HG02840 (cell line): ENCODE measurements around the gene TMEM82.

Source experiments
- ATAC-seq: cut with Tn5 transposase; IDR thresholded peaks from one replicate; pipeline ENCODE4 v1.9.1; 2021; ENCODE audit warnings: mild to moderate bottlenecking, moderate library complexity, moderate number of reproducible peaks; ENCODE audit not compliant: unreplicated experiment, low FRiP score

The TMEM82 gene

GRCh38 chr1:15719381-15720120, 22.7 kb upstream of the TMEM82 start:
- no peak for ATAC-seq

DNA sequence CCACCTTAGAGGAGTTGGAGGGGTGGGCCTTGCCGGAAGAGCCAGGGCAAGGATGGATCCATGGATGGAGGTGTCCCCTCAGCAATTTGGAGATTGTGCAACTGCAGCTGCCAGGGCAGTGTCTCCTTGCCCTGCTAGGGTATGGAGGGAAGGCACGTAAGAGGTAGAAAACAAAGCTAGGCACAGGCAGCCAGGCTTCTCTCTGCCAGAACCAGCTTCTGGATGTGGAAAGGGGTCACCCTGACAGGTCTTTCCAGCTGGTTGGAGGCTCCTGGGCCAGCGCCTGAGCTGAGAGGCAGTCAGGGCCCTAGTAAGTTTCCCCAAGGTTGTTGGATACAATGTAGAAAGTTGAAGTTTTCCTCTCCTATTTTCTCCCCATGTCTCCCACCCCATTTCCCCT, 21.4 kb upstream of the TMEM82 start:
- ATAC-seq = no peak

DNA sequence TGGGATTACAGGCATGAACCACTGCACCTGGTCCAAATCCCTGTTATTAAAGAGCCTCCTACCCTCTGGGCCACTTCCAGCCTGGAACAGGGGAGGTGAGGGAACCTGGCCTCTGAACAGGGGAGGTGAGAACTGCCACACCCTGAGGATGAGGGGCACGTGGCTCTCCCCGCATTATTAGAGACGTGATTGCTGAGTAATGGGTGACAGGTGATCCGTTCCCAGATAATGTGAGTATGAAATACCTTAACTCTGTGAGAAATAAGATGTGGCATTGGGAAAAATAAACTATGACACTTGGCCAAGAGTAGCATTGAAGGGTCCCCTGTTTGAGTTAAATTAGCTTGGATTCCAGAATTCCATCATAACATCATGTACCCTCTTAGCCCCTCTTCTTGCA, 19.9 kb upstream of the TMEM82 start:
- ATAC-seq = no peak

DNA sequence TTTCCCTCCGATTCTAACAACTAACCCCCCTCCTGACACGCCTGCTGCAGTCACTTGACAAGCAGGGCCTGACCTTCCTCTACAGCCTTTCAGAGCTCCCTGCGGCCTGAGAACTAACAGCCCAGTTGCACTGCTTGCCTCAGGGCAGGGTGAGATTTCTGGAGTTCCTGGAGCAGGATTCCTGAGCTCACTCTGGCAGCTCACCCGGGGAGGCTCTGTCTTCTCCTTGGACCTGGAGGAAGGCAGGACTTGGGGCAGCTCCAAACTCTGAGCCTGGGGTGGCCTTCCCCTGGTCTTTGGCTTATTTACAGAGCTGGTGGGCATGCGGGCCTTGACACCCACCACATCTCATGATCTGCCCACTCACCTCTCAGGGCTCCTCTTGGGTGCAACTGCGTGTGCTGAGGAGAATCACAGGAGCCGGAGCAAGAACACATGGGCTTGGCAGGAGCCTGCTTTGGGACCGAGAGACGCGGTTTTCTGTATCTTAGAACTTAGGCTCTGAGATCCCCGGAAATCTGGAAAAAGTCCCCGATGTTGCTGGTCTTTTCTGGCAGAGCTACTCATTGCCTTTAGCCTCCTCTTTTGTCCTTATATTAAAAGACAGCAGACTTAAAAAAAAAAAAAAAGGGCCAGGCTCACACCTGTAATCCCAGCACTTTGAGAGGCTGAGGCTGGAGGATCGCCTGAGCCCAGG, 19.3 kb upstream of the TMEM82 start:
- ATAC-seq = no peak

GRCh38 chr1:15723631-15724246, 18.6 kb upstream of the TMEM82 start:
- no peak for ATAC-seq

- ATAC-seq = no peak
These were observed 17.1 kb upstream of the TMEM82 start for GRCh38 chr1:15724949-15725880.

DNA sequence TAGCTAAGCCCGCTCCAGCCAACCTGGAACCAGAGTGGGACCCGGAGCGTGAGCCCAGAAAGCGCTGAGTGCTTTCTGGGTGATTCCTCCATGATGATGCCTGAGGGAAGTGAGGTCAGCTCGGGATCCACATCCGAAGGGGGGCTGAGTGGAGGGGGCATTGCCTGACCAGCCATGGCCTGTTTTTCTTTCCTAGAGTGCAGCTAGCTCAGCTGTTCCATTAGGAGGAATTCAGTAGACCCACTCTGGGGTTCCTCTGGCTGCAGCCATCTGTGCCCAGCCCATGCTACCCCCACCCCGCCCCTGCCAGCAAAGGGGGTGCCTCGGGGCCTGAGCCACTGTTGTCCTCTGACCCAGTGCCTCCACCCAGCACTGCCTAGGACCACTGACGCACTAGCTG, 15.8 kb upstream of the TMEM82 start:
- no peak for ATAC-seq

DNA sequence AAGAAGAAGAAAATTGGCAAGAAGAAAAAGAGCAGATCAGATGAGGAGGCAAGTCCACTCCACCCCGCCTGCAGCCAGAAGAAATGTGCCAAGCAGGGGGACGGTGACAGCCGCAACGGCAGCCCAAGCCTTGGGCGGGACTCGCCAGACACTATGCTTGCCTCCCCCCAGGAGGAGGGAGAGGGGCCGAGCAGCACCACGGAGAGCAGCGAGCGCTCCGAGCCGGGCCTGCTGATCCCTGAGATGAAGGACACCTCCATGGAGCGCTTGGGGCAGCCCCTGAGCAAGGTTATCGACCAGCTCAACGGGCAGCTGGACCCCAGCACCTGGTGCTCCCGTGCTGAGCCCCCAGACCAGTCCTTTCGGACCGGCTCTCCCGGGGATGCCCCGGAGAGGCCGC, 15.3 kb upstream of the TMEM82 start:
- ATAC-seq = no peak

- no peak for ATAC-seq
These were observed 14.9 kb upstream of the TMEM82 start for GRCh38 chr1:15727424-15727823.

GRCh38 chr1:15727866-15728534, 14.3 kb upstream of the TMEM82 start:
- ATAC-seq = no peak

DNA sequence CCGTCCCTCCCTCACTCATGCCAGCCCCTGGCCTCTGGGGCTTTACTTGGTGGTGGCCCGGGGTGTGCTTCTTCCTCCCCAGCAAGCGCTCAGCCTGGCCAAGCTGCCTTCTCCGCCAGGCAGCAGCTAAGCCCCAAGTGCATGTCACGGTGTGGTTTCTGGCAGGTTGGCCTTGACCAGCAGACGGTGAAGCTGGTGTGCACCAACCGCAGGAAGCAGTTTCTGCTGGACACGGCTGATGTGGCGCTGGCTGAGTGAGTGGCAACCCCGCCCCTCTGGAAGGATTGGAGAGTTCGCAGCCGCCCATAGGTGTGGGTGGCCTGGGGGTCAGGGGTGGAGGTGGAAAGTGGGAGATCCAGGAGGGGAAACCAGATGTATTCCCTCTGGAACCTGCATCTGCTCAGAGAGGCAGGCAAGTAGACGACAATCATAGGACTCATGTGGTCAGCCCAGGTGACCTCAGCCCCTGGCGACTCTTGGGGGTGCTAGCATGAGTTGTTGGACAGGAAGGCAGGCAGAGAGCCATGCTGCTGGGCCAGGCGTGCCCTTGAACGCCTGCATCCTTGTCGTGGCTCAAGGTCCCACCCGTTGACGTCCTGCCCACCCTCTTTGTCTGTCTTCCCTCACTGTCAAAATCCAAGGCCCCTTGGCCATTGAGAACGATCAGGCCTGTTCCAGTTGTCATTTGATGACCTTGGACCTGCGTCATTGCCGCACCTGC, 13.2 kb upstream of the TMEM82 start:
- no peak for ATAC-seq

DNA sequence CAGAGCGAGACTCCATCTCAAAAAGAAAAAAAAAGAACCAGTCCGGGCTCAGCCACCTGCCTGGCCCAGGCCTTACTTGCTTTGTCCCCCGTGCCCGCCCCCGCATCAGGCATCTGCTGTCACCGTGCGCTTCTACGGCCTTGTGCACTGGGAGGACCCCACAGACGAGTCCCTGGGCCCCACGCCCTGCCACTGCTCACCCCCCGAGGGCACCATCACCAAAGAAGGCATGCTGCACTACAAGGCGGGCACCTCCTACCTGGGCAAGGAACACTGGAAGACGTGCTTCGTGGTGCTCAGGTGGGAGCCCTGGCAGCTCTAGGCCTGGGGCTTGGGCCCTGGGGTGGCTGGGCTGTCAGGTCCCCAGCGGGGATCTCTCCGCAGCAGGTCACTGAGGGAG, 11.9 kb upstream of the TMEM82 start:
- no peak for ATAC-seq

- no peak for ATAC-seq
These were observed 11.4 kb upstream of the TMEM82 start for GRCh38 chr1:15730936-15731335.

DNA sequence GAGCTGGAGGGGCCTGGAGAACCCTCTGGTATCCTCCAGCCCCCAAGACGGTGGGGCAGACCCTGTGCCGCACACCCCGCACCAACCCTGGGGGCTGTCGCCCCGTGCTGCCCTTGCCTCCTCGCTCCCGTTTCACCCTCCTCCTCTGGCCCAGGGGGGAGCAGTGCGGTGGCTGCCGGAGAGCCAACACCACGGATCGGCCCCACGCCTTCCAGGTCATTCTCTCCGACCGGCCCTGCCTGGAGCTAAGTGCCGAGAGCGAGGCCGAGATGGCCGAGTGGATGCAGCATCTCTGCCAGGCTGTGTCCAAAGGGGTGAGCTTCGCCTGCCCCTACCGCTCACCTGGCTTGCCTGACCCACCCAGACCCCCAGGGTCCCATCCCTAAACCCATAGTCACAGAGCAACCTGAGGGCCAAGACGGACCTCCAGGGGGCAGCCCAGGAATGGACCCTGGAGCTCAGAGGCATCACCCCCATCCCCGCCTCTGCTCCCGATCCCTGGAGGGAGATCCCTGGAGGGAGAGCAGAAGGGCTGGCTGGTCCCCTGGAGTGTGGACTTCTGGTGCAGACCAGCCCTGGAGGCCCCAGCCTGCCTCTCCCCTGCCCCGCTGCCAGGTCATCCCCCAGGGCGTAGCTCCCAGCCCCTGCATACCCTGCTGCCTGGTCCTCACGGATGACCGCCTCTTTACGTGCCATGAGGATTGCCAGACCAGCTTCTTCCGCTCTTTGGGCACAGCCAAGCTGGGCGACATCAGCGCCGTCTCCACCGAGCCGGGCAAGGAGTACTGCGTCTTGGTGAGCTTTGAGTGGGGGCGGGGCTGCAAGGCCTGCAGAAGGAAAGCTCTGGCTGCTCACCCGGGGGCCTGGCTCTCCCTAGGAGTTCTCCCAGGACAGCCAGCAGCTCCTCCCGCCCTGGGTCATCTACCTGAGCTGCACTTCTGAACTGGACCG, 10.3 kb upstream of the TMEM82 start:
- ATAC-seq = no peak

DNA sequence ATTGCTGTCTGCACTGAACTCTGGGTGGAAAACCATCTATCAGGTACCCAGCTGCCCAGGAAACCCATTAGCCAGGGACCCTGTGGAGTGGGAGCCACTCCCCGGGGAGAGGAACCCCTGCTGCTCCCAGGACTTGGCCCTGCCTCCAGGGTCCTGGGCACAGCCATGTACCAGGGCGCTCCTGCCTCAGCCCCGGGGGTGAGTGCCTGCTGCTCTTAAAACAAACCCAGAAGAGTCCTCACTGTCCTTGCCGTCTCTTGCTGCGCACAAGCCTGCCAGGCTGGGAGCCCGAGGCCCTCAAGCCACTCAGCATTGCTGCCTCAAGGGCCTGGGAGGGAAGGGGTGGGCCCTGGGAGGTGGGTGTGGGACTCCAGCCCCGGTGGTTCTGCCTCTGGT, 9.6 kb upstream of the TMEM82 start:
- ATAC-seq = no peak

GRCh38 chr1:15733218-15733725, 9.0 kb upstream of the TMEM82 start:
- ATAC-seq = no peak

DNA sequence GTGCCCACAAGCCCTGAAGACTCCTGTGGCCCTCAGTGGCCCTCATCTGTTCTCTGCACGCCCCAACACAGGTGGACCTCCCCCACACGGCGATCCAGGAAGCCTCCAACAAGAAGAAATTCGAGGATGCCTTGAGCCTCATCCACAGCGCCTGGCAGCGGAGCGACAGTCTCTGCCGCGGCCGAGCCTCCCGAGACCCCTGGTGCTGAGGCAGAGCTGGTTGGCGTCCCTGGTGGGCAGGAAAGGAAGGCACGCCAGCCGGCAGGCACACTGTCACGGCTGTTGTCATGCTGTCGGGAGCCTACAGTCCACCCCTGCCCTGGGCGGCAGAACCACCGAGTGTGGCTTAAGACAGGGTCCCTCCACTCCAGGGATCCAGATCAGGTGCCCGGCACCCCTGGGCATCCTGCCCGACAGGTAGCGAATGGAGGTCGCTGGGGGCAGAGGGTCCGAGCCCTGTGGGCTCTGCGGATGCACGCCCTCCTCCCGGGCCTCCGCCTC, 8.5 kb upstream of the TMEM82 start:
- no peak for ATAC-seq

DNA sequence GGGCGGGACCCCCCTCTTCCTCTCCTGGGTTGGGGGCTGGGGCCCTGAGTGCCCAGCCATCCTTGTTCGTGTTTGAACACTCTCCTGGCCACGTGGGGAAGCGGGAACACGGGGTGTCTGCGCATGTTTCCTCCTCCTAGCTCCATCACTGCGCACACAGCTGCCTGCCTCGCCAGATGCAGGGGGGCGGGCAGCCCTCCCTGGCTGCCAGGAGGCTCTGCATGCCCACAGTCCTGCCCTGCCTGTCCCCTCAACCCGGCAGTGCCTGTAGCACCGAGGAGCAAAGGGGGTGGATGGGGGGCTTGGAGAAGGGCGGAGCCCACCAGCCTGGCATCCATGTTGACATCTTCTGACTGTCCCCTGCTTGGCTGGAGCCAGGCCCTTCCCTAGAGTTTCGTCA, 8.0 kb upstream of the TMEM82 start:
- ATAC-seq = no peak
